Body of pancreas (tissue), 4 donors: Measurements from ENCODE around the gene TRIM58.

ENCODE experiments used
- POLR2A ChIP-seq, 3 donors: fragments of 450-650 bp; IDR thresholded peaks; one replicate each; pipeline ENCODE4 v1.6.1; 2016; ENCODE audit warnings: antibody characterized with exemption in 3 of 3, mild to moderate bottlenecking in 2 of 3
- TF ChIP-seq, protein P1 (sequence below), 7 experiments: fragments of 450-650 bp in 4 of 7; fragments of 200-600 bp in 3 of 7; sonication (generic) in 3 of 7; IDR thresholded peaks; one replicate each; pipeline ENCODE4 v1.5.1; 2016 to 2019; ENCODE audit warnings: antibody characterized with exemption in 7 of 7

DNA sequence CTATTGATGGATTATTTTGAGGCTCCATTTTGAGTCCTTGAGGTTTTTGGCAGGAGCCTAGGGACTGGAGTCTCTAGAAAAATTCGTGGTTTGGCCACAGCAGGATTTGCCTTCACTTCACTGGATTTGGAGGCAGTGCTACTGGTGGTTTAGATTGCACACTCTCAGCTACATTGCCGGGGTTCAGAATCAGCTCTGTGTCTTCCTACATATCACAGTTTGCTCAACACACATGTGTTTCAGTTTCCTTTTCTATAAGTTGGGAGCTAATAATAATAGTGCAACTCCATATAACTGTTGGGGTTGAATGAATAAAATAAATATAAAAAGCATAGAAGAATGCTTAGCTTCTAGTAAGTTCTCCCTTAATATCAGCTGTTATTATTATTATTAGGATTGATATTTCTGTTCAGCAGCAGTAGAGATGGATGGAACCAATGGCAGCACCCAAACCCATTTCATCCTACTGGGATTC is 38.2 kb downstream of the TRIM58 start, which contains the start of gene OR2W3:
- TF ChIP-seq, protein P1, sequence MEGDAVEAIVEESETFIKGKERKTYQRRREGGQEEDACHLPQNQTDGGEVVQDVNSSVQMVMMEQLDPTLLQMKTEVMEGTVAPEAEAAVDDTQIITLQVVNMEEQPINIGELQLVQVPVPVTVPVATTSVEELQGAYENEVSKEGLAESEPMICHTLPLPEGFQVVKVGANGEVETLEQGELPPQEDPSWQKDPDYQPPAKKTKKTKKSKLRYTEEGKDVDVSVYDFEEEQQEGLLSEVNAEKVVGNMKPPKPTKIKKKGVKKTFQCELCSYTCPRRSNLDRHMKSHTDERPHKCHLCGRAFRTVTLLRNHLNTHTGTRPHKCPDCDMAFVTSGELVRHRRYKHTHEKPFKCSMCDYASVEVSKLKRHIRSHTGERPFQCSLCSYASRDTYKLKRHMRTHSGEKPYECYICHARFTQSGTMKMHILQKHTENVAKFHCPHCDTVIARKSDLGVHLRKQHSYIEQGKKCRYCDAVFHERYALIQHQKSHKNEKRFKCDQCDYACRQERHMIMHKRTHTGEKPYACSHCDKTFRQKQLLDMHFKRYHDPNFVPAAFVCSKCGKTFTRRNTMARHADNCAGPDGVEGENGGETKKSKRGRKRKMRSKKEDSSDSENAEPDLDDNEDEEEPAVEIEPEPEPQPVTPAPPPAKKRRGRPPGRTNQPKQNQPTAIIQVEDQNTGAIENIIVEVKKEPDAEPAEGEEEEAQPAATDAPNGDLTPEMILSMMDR (IDR thresholded peaks at IDR 0.05) = no peak
- TF ChIP-seq POLR2A (IDR thresholded peaks at IDR 0.05) = no peak
